Measurements from ENCODE around the gene RHOG.
A peak's percentile ranks its signal among the peaks of the same experiment; 100 is the strongest.
"Not testable (repeated sequence)": the region's sequence is repeated elsewhere in the genome, so short reads cannot be mapped to it uniquely, and the experiment has no call there.

The RHOG gene

DNA sequence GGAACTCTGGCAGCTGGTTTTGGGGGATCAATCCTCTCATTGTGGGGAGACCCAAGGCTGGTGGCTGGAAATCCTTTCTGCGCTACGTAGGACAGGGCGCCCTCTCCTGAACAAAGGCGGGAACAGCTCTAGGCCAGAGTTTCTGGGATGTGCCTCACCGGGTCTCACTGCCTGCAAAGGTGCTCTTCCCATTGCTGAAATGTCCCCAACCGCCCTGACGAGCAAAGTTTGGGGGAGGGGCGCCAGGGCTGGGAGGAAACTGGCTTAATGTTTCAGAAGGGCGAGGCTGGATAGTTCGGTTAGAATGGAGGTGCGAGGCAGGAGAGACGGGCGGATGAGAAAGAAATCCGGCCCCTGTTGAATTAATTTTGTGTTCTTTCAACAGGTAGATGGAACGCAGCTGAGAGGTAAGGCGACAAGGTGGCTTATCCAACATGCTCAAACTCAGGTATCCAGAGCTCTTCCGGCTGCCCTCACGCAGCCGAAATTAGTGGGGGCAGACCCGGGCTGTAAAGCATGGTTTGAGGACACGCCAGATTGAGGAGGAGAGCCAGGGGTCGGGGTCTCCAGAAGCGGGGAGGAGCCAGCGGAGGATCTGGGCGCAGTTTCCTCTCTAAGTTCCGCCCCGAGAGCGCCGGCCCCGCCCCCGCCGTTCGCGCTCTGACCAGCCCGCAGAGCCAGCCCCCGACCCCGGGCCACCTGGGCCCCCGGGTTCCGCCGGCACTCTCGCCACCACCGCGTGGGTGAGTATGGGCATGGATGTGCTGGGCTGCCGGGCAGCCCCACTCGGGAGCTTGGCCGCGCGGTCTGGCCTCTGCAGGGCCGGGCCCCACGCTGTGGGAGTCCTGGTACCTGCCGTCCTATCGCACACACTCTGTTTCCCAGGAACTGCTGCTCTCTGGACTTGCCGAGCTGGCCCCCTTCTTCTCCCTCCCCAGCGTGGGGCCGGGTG, 32.6 kb downstream of the RHOG start, which contains the start of gene PGAP2:
PGAP2 (plus strand) TSS at position 652 of the 952 bp plus-strand sequence. CDS start 2,700 bp downstream, outside the sequence.
- DNase-seq = peak; percentile 69

DNA sequence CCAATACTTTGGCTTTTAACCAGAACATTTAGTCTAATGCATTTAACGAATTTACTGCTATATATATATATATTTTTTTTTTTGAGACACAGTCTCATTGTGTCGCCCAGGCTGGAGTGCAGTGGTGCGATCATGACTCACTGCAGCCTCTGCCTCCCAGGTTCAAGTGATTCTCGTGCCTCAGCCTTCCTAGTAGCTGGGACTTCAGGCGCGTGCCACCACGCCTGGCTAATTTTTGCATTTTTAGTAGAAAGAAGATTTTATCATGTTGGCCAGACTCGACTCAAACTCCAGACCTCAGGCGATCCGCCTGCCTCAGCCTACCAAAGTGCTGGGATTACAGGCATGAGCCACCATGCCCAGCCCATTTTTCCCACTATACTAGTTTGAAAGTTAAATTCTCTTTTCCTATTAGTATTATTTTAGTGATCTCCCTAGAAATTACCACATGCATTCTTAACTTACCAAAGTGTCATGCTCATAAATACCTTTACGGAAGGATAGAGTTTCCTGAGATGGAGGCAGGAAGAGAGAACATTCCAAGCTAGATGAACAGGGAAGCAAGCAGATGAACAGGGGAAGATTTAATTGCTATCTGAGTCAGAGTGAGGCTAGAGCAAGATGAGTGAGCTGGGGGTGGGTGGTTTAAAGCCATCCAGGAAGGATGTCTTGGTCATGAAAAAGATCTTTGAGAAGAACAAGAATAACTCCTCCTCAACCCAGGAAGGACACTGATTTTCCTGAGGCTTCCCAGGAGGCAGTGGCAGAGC, 36.8 kb downstream of the RHOG start:
- no peak for DNase-seq

DNA sequence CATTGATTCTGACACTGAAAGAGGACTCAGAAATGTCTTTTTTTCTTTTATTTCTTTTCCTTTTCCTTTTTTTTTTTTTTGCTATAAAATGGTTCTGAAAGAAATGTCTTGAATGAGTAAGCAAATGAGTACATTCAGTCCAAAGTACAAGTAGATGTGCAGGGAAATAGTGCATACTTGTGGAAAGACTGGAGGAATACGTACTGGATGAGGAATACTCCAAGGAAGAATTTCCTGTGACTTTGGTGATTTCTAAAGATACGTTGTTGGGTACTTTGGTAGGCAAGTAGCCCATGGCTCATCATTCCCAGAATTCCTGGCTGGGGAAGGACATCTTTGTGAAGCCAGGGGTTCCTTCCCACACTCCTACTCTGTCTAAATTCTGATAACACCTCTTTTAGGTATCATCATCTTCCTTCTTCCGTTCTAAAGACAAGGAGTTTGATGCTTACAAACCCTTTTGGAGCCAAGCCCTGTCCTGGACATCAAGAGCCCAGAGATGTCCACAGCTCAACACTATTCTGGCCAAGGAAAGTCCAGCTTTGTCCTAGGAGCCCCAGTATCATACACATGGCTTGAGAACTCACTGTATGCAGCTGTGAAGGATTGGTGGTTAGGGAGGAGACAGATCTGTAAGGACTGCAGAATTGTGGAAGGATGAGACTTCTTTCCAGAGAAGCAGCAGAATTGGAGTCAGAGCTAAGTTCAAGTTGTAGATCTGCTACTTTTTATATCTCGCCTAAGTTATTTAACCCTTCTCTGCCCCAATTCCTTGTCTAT, 38.6 kb downstream of the RHOG start:
- DNase-seq = no peak

DNA sequence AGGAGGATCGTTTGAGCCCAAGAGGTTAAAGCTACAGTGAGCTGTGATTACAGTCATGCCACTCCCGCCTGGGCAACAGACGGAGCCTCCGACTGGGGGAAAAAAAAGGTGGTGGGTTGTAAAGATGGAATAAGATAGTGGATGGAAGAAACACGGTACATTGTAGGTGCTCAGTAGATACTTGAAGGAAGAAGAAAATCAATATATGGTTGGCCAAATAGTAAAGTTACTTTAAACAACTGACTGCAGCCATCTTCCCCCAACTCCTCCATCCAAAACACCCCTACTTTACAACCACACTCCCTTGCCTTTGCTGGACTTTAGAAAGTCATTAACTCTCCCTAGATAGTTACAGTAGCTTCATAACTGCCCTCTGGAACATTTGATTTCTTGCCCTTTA, 40.9 kb downstream of the RHOG start:
- DNase-seq = no peak

DNA sequence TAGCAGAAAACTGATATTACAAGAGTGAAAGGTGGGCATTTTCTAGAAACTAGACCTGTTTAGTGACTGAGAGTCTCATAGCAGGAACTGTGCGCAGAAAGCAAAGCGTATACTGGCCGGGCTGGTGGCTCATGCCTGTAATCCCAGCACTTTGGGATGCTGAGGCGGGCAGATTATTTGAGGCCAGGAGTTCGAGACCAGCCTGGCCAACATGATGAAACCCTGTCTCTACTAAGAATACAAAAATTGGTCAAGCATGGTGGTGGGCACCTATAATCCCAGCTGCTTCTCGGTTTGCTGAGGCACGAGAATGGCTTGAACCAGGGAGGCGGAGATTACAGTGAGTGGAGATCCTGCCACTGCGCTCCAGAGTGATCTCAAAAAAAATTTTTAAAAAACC, 41.6 kb downstream of the RHOG start:
- DNase-seq = no peak

DNA sequence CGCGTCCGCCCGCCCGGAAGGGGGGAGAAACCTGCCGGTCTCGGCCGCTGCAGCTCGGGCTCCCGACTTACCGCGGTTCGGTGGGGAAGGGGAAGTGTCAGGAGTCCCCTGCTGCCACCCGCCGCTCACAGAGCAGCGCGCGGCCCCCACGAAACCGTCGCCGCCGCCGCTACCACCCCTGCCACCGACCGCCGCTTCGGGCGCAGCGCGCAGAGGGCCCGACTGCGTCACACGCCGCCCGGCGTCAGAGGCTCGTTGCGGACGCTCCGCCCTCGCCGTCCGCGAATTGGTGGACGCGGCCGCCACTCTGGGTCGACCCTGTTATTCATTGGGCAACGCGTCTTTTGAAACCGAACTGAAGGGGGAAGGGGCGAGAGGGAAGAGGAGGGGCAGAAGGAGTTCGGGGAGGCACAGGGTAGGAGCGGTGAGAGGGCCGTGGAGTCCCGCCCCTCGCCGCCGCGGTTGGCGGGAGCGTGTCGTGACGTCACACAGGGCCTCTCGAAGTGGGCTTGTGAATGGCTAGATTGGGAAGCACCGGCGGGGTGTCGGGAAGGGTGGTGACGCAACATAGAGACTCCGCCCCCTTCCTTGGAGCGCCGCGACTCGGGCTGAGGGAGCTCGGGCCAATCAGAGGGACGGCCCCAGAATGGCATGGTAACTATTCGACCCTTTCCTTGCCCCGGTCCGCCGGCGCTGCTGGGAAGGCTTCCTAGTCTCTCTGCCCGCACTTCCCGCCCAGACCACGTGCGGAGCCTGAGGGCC, 43.2 kb downstream of the RHOG start, which contains the start of gene NUP98:
NUP98 (minus strand) TSS at position 226 of the 762 bp plus-strand sequence. CDS start 15,437 bp downstream, outside the sequence.
- peak; percentile 99 for DNase-seq

DNA sequence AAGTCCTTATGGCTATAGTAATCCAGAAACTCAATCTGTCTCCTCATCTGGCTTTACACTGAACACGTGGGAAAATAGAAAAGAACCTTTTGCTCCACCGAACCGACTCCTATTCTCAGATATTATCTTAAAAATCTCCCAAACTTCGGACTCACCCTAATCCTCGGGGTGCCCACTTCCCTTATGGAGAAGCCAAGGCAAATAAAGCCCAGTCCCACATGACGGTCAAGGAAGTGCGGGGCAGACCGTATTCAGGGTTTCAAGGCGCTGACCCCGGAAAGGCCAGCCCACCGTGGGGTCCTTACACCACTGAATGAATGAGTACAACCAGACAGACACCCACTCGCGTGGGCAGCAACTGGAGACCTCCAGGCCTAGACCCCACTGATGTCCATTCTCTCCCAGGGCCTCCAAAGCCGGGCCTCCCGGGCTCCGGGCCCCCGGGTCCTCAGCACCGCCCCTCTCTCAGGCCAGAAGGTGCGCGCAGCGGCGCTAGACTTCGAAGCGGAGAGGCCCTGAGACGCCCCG, 43.9 kb downstream of the RHOG start:
- DNase-seq = no peak

DNA sequence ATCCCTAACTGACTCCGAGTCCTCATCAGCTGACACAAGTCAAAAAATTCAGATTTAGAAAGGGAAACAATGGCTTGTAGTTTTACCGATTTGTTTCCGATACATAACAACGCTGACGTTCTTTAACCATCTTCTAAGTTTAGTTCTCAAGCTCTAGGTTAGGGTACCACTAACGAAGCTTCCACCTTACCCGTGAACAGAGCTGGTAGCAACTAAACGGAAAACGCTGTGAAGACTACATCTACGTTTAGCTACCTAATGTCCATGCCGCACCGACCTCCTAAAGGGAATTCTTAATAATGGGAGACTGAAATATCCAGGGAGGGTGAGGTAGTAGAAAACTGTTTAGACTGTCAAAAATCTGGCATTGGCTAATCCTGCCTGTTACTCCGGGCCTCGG, 44.4 kb downstream of the RHOG start:
- DNase-seq = no peak

DNA sequence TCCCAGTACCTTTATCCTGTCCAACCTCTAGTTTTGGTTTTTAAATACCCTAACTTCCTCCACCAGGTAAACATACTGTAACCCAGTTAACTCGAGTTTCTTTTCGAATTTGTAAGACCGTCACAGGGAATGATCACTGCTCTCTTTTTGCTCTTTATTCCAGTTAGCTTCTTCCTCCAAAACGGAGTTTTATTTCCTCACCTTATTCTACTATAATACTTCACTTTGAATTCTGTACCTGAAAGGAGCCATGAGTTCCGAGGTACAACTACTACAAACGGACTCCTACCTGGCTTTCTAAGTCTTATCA, 44.8 kb downstream of the RHOG start:
- no peak for DNase-seq

DNA sequence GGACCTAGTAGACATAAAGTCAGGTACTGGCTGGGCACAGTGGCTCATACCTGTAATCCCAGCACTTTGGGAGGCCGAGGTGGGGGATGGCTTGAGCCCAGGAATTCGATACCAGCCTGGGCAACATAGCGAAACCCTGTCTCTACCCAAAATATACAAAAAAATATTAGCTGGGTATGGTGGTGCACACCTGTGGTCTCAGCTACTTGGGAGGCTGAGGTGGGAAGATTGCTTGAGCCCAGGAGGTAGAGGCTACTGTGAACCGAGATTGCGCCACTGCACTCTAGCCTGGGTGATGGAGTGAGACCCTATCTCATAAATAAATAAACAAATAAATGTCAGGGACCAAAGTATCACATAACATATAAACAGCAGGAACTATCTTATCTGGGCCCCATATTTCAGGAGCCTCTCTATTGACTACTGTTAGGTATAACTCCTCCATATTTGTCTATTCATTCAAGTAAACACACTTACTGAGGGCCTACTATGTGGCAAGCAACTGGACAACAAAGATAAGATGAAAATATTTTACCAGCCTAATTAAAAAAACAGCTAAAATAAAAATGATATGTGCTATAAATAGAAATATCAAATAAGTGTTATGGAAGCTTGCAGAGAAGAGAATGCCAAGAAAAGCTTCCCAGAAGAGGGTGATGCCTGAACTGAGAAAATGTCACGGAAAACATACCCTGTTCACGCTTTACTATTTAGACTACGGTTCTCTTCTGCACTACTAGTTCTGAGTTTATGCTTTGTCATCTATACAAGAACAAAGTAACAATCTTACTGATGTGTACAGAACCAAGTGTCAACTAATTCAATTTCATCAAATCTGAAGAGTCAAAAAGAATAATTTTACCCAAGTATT, 45.4 kb downstream of the RHOG start:
- no peak for DNase-seq

DNA sequence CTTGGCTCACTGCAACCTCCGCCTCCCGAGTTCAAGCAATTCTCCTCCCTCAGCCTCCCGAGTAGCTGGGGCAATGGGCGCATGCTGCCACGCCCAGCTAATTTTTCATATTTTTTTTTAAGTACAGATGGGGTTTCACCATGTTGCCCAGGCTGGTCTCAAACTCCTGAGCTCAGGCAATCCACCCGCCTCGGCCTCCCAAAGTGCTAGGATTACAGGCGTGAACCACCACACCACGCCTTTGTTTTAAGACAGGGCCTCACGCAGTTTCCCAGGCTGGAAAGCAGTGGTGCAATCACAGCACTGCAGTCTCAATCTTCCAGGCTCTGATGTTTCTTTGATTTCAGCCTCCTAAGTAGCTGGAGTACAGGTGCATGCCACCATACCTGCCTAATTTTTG, 46.4 kb downstream of the RHOG start:
- not testable (repeated sequence) for DNase-seq

DNA sequence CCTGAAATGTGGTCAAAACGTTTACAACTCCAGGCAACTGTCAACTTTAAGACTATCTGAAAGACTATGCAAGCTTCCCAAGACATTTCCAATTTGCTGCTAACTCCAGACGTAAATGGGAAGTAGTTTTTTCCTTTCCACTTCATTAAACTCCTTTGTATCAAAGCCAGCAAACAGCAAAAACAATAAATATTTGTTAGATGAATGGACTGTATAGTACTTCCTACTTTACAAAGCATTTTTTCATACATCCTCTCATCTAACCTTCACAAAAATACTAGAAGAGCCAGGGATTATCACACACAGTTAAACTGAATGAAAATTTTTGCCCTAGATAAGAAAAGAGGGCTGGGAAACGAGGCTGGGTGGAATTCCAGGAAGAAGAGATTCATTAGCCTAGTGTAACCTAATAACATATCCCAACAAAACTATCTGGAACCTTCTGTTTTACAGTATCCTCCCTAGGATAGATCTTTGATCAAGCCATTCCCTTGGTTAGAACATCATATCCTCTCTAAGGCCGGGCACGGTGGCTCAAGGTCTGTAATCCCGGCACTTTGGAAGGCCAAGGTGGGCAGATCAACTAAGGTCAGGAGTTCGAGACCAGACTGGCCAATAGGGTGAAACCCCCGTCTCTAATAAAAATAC, 53.9 kb downstream of the RHOG start:
- no peak for DNase-seq

DNA sequence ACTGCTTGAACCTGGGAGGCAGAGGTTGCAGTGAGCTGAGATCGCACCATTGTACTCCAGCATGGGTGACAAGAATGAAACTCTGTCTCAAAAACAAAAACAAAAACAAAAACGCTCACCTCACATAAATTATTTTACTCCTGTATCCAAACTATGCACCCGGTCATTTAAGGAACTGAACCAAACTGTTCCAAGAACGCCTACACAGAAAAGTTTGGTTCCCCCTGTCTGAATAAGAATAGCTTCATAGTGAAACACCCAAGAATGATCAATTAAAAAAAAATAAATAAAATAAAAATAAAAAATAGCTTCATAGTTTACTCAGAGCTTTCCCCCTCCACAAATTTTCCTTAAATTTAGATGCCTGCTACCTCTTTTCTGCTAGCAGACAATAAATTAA, 57.1 kb downstream of the RHOG start:
- DNase-seq = no peak

DNA sequence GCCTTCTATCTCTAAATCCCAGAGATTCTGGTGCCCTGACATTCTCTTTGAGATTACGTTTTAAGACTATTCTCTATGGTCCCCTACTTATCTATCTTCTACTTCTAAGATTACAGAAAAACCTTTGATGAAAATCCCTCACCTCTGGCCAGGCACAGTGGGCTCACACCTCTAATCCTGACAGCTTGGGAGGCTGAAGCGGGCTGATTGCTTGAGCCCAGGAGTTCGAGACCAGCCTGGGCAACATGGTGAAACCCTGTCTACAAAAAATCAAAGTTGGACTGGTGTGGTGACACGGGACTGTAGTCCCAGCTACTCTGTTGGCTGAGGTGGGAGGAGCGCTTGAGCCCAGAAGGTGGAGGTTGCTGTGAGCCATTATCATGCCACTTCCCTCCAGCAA, 57.8 kb downstream of the RHOG start:
- DNase-seq = no peak

DNA sequence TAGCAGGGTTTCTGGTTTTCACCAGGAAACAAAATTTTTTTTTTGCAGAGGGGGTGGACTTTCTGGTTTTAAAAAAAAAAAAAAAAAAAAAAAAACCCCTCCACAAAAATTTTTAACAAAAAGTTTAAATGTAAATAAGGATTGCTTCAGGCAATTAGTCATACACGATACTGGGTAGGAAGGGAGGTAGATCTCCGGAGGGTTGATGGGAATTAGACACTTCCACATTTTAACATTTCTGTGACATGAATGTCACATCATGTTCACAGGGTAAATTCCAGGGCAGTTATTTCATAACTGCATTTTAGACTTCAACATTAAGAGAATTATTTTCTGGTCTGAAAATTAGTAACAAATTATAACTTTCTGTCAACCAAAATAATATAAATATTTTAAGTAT, 59.3 kb downstream of the RHOG start:
- DNase-seq = no peak
